HG03060 (cell line): Measurements from ENCODE around the gene KCTD6.
A peak's percentile ranks its signal among the peaks of the same experiment; 100 is the strongest.

Source experiments
- ATAC-seq: cut with Tn5 transposase; IDR thresholded peaks from one replicate; pipeline ENCODE4 v1.9.1; 2021; ENCODE audit warnings: low read depth, moderate number of reproducible peaks; ENCODE audit not compliant: unreplicated experiment

Gene KCTD6

GRCh38 chr3:58491506-58492402 lies at the start of gene KCTD6:
KCTD6 (plus strand) TSS chr3:58492096; CDS start chr3:58498756, 6,660 bp downstream.
- peak; percentile 39 for ATAC-seq

GRCh38 chr3:58452176-58452575 lies 39.7 kb upstream of the KCTD6 start:
- no peak for ATAC-seq

DNA sequence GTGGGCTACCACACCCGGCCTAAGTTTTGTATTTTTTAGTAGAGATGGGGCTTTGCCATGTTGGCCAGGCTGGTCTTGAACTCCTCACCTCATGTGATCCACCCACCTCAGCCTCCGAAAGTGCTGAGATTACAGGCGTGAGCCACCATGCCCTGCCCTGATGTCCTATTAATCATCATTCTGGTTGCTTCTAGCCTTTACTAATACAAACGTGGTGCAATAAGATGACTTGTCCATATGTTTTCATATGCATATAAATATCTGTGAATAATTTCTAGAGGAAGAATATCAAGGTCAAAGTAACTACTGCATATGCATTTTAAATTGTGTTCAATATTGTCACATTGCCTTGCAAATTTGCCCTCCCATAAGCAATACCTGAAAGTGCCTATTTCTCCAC lies 32.7 kb upstream of the KCTD6 start:
- ATAC-seq: no peak

DNA sequence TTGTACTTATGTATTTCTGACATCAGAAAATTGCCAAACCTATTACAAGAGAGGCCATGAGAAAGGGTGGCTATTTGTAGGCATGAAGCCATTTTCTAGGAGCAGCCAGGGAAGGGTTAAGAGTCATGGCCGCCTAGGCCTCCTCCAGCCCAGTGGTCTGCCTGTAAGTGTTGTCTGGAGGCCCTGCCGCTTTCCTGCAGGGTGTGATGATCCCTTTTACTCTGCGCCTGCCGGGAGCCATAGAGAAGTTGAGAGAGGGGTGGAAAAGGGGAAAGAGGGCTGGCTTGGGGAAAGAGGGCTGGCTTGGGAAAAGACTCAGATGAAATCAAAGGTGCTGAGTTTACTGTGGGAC lies 29.1 kb upstream of the KCTD6 start:
- ATAC-seq: no peak

GRCh38 chr3:58463181-58463941 lies 28.5 kb upstream of the KCTD6 start:
- ATAC-seq: no peak

DNA sequence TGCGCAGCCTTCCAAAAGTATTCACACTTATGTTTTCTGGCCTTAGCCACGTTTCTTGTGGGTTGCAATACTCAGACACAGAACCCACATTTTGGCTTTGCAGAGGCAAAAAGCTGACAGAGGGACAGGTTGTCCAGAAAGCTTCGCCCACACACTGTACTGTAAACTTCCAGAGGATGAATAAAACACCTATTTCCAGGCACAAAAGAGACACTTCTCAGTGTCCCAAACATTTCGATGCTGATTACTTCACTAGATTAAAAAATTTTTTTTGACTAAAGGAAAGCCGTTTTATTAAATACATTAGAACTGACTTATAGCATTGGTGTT lies 28.0 kb upstream of the KCTD6 start:
- no peak for ATAC-seq

- ATAC-seq: no peak
These were observed 27.0 kb upstream of the KCTD6 start for GRCh38 chr3:58464866-58465265.

- ATAC-seq: no peak
These were observed 24.9 kb upstream of the KCTD6 start for GRCh38 chr3:58466899-58467563.

- no peak for ATAC-seq
These were observed 22.8 kb upstream of the KCTD6 start for GRCh38 chr3:58469096-58469495.

- no peak for ATAC-seq
These were observed 21.4 kb upstream of the KCTD6 start for GRCh38 chr3:58470363-58471024.

DNA sequence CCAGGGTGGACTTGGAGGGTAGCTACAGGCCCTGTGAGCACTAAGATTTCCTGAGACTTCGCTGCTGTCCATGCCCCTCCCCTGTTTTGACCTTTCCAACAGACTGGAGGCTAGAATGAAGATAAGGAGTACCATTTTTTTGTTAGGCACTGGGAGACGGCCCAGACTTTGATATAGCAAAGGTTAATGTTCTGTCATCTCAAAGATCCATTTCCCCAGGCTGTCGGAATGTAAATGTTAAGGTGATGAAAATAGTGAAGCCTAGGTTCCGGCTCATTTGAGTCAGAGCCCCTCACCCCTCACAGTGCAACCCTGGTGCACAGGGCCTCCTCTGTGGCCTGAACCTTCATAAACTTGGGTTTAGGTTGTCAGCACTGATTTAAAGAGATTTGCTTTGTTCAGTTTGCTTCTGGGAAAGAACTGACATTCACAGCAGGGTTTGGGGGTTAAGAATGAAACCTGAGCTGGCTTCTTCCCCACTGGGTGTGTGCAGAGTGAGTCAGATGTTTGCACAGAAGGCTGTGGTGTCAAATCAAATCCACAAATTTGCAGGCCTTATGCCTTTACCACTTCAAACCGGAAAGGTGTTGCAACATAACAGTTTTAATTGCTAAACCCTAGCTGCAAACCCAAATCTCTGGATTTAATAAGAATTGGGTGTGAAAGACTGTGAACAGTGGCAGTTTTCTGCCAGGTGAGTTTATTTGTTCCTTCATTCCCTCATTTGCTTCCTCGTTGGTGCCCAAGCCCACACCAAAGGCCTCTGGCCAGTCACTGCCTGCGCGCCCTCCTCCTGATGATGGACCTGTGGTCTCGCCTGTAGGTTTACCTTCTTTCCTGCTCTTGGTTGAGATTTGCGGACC lies 20.6 kb upstream of the KCTD6 start:
- no peak for ATAC-seq

DNA sequence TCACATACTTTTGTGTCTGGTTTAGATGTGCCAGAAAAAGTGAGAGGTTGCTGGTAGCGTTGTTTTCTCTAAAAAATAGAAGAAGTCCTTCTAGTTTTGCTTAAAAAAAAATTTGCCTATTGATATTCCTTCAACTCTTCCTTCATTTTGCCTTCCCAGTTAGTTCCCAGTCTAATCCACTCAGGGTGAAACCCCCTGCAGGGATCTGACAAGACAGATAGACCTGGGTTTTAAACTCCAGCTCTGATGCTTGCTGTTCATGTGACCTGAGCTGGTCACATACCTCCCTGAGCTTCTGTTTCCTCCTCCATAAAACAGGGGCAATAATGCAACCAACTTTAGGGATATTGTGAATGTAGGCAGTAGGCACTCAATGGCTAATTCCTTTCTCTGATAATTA lies 18.6 kb upstream of the KCTD6 start:
- no peak for ATAC-seq

DNA sequence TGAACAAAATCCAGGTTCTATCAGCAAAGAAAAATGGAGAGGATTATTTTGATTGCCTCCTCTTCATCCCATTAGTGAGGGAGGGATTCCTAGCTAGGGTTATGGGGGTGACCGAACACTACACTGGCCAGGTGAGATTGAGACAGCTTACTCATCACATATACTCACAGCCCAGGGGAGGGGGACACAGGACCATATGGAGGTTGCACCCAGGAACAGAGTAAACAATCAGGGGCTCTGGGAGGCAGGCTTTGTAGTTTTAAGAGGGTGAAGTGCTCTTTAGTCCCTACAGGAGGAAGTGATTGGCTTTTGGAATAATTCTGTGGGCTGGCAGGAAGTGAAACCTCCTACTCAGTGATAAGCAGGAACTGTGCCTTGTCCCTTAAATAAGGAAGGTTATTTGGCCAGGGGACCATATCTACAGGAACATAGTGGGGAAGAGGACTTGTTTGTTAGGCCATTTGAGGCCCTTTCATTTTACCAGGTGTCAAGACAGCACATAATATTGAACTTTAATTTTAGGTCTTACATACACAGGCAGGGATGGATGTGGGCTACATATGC lies 17.5 kb upstream of the KCTD6 start:
- no peak for ATAC-seq

GRCh38 chr3:58474967-58475578 lies 16.8 kb upstream of the KCTD6 start:
- ATAC-seq: no peak

- ATAC-seq: no peak
These were observed 13.1 kb upstream of the KCTD6 start for GRCh38 chr3:58478781-58479180.

DNA sequence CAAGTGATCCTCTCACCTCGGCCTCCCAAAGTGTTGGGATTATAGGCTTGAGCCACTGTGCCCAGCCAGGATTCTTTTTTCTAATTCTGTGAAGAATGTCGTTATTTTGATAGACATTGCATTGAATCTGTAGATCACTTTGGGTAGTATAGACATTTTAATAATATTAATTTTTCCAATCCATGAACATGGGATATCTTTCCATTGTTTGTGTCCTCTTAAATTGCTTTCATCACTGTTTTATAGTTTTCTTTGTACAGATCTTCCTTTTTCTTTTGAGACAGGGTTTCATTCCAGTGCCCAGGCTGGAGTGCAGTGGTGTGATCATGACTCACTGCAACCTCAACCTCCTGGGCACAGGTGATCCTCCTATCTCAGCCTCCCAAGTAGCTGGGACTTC lies 11.6 kb upstream of the KCTD6 start:
- no peak for ATAC-seq

- no peak for ATAC-seq
These were observed 8.8 kb upstream of the KCTD6 start for GRCh38 chr3:58482917-58483636.

DNA sequence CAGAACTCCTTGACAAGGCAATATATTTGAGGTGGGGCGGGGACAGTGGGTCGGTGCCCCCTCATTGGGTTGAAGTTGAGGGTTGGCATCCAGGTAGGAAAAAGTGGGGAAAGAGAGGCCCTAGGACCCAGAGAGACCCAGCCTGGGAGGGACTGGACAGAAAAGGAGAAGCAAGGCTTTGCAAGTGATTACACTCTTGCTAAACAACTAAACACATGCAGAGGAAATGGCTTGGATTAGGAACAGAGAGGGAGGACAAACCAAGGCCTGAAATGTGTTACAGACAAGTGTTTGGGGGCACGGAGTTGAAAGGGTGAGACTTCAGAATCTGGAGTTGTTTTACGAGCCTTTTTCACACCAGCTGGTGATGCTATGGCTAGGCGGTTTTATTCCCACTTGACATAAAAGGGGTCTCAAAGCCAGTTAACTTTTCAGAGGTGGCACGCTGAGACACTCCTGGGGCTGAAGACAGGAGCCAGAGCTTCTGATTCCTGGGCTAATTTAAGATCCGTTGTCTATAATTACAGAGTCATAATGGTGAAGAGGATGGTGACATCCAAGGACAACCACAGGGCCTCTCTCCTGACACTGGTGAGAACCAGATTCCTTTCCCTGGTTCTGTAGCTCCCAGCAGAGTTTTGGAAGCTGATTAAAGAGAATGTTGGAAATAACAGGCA lies 7.7 kb upstream of the KCTD6 start:
- ATAC-seq: no peak
